ENCODE results near the gene MAN1A1. TPM values are rescaled to one million over a fixed set of nuclear protein-coding genes. Genes with fewer than 3 reads are reported as not detected.
"Not testable (repeated sequence)": the region's sequence is repeated elsewhere in the genome, so short reads cannot be mapped to it uniquely, and the experiment has no call there.

Gene MAN1A1
- total RNA-seq, 2 donors from 2014 or later, result 41.7 to 43.7 TPM

GRCh38 chr6:119158057-119158848, 191.3 kb downstream of the MAN1A1 start:
- 92 to 95% methylated on average over 2 to 9 of the region's 9 CpGs for WGBS, 2 experiments (ENCODE audit: insufficient coverage in 1 of 2, insufficient read length in 1 of 2)
- no peaks in the 10 kb centered on the region for H3K36me3 Mint-ChIP-seq (ENCODE audit: low read depth)
- TF ChIP-seq, protein P1, sequence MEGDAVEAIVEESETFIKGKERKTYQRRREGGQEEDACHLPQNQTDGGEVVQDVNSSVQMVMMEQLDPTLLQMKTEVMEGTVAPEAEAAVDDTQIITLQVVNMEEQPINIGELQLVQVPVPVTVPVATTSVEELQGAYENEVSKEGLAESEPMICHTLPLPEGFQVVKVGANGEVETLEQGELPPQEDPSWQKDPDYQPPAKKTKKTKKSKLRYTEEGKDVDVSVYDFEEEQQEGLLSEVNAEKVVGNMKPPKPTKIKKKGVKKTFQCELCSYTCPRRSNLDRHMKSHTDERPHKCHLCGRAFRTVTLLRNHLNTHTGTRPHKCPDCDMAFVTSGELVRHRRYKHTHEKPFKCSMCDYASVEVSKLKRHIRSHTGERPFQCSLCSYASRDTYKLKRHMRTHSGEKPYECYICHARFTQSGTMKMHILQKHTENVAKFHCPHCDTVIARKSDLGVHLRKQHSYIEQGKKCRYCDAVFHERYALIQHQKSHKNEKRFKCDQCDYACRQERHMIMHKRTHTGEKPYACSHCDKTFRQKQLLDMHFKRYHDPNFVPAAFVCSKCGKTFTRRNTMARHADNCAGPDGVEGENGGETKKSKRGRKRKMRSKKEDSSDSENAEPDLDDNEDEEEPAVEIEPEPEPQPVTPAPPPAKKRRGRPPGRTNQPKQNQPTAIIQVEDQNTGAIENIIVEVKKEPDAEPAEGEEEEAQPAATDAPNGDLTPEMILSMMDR (conservative IDR thresholded peaks at IDR 0.05), result no peak
- no peak overlapping the region for H3K4me3 Mint-ChIP-seq
- no peak for DNase-seq
- H3K9me3 ChIP-seq (ENCODE audit: control insufficient read depth, low read length), result no peaks in the 10 kb centered on the region
- no peak overlapping the region for H3K27ac Mint-ChIP-seq
- no peaks in the 10 kb centered on the region for H3K36me3 ChIP-seq (ENCODE audit: control insufficient read depth, insufficient read depth, low read length)
- H3K4me3 ChIP-seq (ENCODE audit: low read length), result no peak overlapping the region
- H3K4me1 Mint-ChIP-seq, result peaks cover 12% of the 10 kb centered on the region
- H3K27me3 Mint-ChIP-seq (ENCODE audit: insufficient read depth), result peaks cover 5% of the 10 kb centered on the region
- no peaks in the 10 kb centered on the region for H3K4me1 ChIP-seq (ENCODE audit: control insufficient read depth, insufficient read depth, low read length)
- H3K9me3 Mint-ChIP-seq, result no peaks in the 10 kb centered on the region
- H3K9ac ChIP-seq (ENCODE audit: extremely low read depth, low read length, poor library complexity, severe bottlenecking), result no peak overlapping the region
- no peak overlapping the region for H3K27ac ChIP-seq (ENCODE audit: low read depth, low read length)
- no peaks in the 10 kb centered on the region for H3K27me3 ChIP-seq (ENCODE audit: control insufficient read depth, insufficient read depth, low read length, poor library complexity, severe bottlenecking)

GRCh38 chr6:119157506-119157815, 192.1 kb downstream of the MAN1A1 start:
- DNase-seq, result no peak
- no peaks in the 10 kb centered on the region for H3K9me3 ChIP-seq (ENCODE audit: control insufficient read depth, low read length)
- Mint-ChIP-seq H3K4me1 (peaks cover 12% of the 10 kb centered on the region), H3K36me3 (ENCODE audit: low read depth) (no peaks in the 10 kb centered on the region), H3K9me3 (no peaks in the 10 kb centered on the region), H3K27ac (no peak overlapping the region), H3K27me3 (ENCODE audit: insufficient read depth) (peaks cover 5% of the 10 kb centered on the region), H3K4me3 (no peak overlapping the region)
- H3K27me3 ChIP-seq (ENCODE audit: control insufficient read depth, insufficient read depth, low read length, poor library complexity, severe bottlenecking), result no peaks in the 10 kb centered on the region
- H3K36me3 ChIP-seq (ENCODE audit: control insufficient read depth, insufficient read depth, low read length), result no peaks in the 10 kb centered on the region
- no peak overlapping the region for H3K4me3 ChIP-seq (ENCODE audit: low read length)
- H3K27ac ChIP-seq (ENCODE audit: low read depth, low read length), result no peak overlapping the region
- 91 to 100% methylated on average over 1 to 3 of the region's 3 CpGs for WGBS, 2 experiments (ENCODE audit: insufficient coverage in 1 of 2, insufficient read length in 1 of 2)
- H3K4me1 ChIP-seq (ENCODE audit: control insufficient read depth, insufficient read depth, low read length), result no peaks in the 10 kb centered on the region
- no peak overlapping the region for H3K9ac ChIP-seq (ENCODE audit: extremely low read depth, low read length, poor library complexity, severe bottlenecking)
- TF ChIP-seq, protein P1 (conservative IDR thresholded peaks at IDR 0.05), result no peak

DNA sequence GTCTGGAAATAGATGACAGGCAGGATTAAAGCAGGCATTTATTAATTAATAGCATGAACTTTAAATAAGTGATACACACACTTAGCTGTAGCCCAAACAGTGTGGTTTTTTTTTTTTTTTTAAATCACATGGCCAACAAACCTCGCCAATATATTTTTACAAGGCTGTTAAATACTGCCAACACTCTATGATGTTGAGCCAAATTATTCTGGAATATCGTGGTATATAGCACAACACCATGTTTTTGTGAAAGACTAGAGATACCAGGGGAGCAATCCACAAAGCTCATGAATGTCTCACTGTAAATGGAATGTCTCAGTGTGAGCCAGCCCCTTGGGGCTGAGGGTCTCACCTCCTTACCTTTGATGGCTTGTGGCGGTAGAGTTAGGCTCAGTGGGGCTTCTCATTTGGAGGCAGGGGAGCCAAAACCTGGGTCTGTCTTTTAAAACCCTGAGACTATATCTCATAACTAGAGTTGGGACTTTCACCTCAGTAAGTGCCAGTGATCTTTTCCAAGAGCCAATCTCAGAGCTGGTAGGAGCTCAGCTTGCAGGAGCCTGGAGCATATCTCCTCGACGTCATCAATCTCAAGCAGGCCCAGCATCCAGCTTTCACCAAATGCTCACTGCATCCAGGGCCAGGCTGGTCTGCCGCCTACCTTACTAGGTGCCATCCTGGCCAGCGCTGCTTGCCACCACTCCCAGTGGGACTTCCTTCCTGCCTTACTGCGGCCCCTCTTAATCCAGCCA, 192.6 kb downstream of the MAN1A1 start:
- Mint-ChIP-seq H3K9me3 (no peaks in the 10 kb centered on the region), H3K4me3 (no peak overlapping the region), H3K36me3 (ENCODE audit: low read depth) (no peaks in the 10 kb centered on the region), H3K27me3 (ENCODE audit: insufficient read depth) (peaks cover 5% of the 10 kb centered on the region), H3K27ac (no peak overlapping the region), H3K4me1 (peaks cover 12% of the 10 kb centered on the region)
- 92% methylated on average over 6 to 8 of the region's 8 CpGs for WGBS, 2 experiments (ENCODE audit: insufficient coverage in 1 of 2, insufficient read length in 1 of 2)
- TF ChIP-seq, protein P1 (conservative IDR thresholded peaks at IDR 0.05), result no peak
- Histone ChIP-seq H3K9ac (ENCODE audit: extremely low read depth, low read length, poor library complexity, severe bottlenecking) (no peak overlapping the region), H3K4me3 (ENCODE audit: low read length) (no peak overlapping the region), H3K27me3 (ENCODE audit: control insufficient read depth, insufficient read depth, low read length, poor library complexity, severe bottlenecking) (no peaks in the 10 kb centered on the region), H3K9me3 (ENCODE audit: control insufficient read depth, low read length) (no peaks in the 10 kb centered on the region), H3K36me3 (ENCODE audit: control insufficient read depth, insufficient read depth, low read length) (no peaks in the 10 kb centered on the region), H3K4me1 (ENCODE audit: control insufficient read depth, insufficient read depth, low read length) (no peaks in the 10 kb centered on the region), H3K27ac (ENCODE audit: low read depth, low read length) (no peak overlapping the region)
- DNase-seq, result peak; percentile 58

GRCh38 chr6:119156082-119156481, 193.5 kb downstream of the MAN1A1 start:
- not testable (repeated sequence) for H3K36me3 Mint-ChIP-seq (ENCODE audit: low read depth); H3K4me3 Mint-ChIP-seq; H3K4me1 ChIP-seq (ENCODE audit: control insufficient read depth, insufficient read depth, low read length); H3K27ac ChIP-seq (ENCODE audit: low read depth, low read length); H3K9me3 ChIP-seq (ENCODE audit: control insufficient read depth, low read length); H3K36me3 ChIP-seq (ENCODE audit: control insufficient read depth, insufficient read depth, low read length); H3K27me3 Mint-ChIP-seq (ENCODE audit: insufficient read depth); H3K9ac ChIP-seq (ENCODE audit: extremely low read depth, low read length, poor library complexity, severe bottlenecking); H3K9me3 Mint-ChIP-seq; H3K4me3 ChIP-seq (ENCODE audit: low read length); H3K27ac Mint-ChIP-seq; H3K27me3 ChIP-seq (ENCODE audit: control insufficient read depth, insufficient read depth, low read length, poor library complexity, severe bottlenecking); DNase-seq
- peaks cover 12% of the 10 kb centered on the region for H3K4me1 Mint-ChIP-seq
- WGBS, 2 experiments (ENCODE audit: insufficient coverage in 1 of 2, insufficient read length in 1 of 2), result 92% methylated on average over 4 of the region's 4 CpGs; no CpG with 5 or more reads in 1 of the 2 experiments
